Measurements from ENCODE around the gene AAR2.

DNA sequence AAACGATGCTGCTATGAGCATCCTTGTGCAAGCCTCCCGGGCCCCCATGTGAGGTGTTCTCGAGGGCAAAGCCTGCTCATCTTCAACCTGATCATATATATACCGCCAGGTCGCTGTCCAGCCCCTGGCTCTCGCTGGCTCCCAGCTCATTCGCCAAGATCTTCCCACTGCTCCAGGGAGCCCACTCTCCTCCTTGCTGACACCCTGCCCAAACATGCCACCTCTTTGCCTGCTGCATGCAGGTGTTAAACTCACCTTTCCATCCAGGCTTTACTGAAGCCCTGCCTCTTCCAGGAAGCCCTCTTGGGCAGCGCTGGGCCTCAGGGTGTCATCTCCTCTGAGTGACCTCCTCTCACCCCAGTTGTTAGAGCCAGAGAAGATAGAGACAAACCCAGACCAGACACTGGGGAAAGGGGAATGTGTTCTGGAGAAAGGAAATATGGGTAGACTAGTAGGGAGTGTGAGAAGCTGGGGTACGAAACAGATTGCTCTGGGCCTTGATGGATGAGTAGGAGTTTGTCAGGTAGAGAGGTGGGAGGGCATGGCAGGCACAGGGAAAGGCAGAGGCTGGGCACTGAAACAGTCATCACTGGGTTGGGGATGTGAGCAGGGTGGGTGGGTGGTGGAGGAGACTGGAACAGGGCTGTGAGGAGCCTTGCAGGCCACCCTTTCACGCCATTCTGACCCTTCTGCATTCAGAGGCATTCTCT, 68.7 kb downstream of the AAR2 start:
- TF ChIP-seq, protein P1, sequence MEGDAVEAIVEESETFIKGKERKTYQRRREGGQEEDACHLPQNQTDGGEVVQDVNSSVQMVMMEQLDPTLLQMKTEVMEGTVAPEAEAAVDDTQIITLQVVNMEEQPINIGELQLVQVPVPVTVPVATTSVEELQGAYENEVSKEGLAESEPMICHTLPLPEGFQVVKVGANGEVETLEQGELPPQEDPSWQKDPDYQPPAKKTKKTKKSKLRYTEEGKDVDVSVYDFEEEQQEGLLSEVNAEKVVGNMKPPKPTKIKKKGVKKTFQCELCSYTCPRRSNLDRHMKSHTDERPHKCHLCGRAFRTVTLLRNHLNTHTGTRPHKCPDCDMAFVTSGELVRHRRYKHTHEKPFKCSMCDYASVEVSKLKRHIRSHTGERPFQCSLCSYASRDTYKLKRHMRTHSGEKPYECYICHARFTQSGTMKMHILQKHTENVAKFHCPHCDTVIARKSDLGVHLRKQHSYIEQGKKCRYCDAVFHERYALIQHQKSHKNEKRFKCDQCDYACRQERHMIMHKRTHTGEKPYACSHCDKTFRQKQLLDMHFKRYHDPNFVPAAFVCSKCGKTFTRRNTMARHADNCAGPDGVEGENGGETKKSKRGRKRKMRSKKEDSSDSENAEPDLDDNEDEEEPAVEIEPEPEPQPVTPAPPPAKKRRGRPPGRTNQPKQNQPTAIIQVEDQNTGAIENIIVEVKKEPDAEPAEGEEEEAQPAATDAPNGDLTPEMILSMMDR (IDR thresholded peaks at IDR 0.05; ENCODE audit: insufficient read depth, low read length) = no peak
- TF ChIP-seq GABPA (IDR thresholded peaks at IDR 0.05; ENCODE audit: low read depth) = no peak
- TF ChIP-seq, protein P2, sequence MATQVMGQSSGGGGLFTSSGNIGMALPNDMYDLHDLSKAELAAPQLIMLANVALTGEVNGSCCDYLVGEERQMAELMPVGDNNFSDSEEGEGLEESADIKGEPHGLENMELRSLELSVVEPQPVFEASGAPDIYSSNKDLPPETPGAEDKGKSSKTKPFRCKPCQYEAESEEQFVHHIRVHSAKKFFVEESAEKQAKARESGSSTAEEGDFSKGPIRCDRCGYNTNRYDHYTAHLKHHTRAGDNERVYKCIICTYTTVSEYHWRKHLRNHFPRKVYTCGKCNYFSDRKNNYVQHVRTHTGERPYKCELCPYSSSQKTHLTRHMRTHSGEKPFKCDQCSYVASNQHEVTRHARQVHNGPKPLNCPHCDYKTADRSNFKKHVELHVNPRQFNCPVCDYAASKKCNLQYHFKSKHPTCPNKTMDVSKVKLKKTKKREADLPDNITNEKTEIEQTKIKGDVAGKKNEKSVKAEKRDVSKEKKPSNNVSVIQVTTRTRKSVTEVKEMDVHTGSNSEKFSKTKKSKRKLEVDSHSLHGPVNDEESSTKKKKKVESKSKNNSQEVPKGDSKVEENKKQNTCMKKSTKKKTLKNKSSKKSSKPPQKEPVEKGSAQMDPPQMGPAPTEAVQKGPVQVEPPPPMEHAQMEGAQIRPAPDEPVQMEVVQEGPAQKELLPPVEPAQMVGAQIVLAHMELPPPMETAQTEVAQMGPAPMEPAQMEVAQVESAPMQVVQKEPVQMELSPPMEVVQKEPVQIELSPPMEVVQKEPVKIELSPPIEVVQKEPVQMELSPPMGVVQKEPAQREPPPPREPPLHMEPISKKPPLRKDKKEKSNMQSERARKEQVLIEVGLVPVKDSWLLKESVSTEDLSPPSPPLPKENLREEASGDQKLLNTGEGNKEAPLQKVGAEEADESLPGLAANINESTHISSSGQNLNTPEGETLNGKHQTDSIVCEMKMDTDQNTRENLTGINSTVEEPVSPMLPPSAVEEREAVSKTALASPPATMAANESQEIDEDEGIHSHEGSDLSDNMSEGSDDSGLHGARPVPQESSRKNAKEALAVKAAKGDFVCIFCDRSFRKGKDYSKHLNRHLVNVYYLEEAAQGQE (IDR thresholded peaks at IDR 0.05; ENCODE audit: insufficient replicate concordance, low read depth) = peak; percentile 74
- TF ChIP-seq SPI1 (IDR thresholded peaks at IDR 0.05; ENCODE audit: borderline replicate concordance, low read depth) = no peak
- TF ChIP-seq POLR2AphosphoS5 (IDR thresholded peaks at IDR 0.05; ENCODE audit: low read depth) = no peak
